AG04449 (cell line): Measurements from ENCODE around the gene SLC22A1.

Source experiments
- CTCF ChIA-PET: fragments of 350-600 bp; formaldehyde crosslinking; extraction: SDS; loops from one replicate; lab custom pipeline; 2021; ENCODE audit warnings: antibody characterized with exemption; lab: Yijun Ruan, JAX
- POLR2A ChIA-PET: fragments of 400-600, 350-600 bp; formaldehyde crosslinking; extraction: SDS; loops from one replicate; lab custom pipeline; 2020; ENCODE audit warnings: antibody characterized with exemption, inconsistent platforms; lab: Yijun Ruan, JAX
- DNase-seq: peaks from one replicate; pipeline ENCODE4 v3.0.0-alpha.2; 2010; ENCODE audit warnings: low read depth, low spot score
- H3K4me3 ChIP-seq: 2 replicates; pipeline ENCODE4 v1.5.1; 2011; ENCODE audit warnings: low read depth, mild to moderate bottlenecking, control low read depth, low read length
- CTCF ChIP-seq: IDR thresholded peaks from one replicate; pipeline ENCODE4 v1.5.1; 2011; ENCODE audit warnings: mild to moderate bottlenecking, moderate library complexity, low read length, control low read depth, inconsistent platforms; ENCODE audit not compliant: insufficient read depth; ENCODE audit errors: missing control alignments

SLC22A1 gene

DNA sequence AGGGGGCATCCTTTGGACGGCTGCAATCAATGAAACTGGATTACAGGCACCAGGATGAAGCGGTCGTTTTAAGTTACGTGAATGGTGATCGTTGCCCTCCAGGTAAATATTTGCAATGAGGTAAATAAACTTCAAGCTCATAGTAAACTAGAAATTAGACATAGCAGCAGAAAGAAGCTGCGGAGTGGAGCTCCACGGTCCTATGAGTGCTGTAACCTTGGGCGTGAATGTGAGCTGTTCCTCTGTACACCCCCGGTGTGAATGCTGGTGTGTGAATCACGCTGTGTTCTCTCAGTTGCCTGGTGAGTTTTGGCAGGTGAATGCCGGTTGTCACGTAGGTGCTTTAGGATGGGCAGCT is 42.0 kb upstream of the SLC22A1 start:
- no peak for DNase-seq
- ChIA-PET CTCF (interaction anchor here (1.1 to 7.6 kb wide), 2 partner anchors 8 to 375 kb away, joined by 5 to 56 read pairs; no protein-coding TSS in a partner anchor), POLR2A (no interaction called here)
- no peak for TF ChIP-seq CTCF
- no peak overlapping the region for H3K4me3 ChIP-seq

GRCh38 chr6:160080097-160080496 is 41.5 kb upstream of the SLC22A1 start:
- no peak for DNase-seq
- H3K4me3 ChIP-seq, result no peak overlapping the region
- TF ChIP-seq CTCF, result no peak
- CTCF ChIA-PET, result interaction anchor here (1.1 to 7.6 kb wide), 2 partner anchors 8 to 375 kb away, joined by 5 to 56 read pairs; no protein-coding TSS in a partner anchor
- POLR2A ChIA-PET, result no interaction called here

DNA sequence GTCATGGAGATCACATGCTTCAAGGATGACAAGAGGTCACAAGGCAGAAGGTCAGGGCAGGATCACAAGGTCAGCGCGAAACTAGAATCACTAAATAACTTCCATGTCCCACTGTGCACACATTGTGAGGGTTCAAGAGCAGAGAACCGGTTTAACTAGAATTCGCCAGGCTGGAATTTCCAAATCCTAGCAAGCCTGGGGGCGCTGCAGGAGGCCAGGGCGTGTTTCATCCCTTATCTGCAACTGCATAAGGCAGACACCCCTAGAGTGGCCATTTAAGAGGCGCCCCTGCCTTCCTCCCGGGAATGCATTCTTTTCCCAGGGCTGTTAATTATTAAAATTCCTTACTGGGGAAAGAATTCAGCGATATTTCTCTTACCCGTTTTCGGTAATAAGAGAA is 40.2 kb upstream of the SLC22A1 start:
- no peak for DNase-seq
- no peak for TF ChIP-seq CTCF
- CTCF ChIA-PET, result interaction anchor here (0.6 to 1.7 kb wide), 4 partner anchors 15 to 452 kb away, joined by 3 to 11 read pairs (median 4); no protein-coding TSS in a partner anchor
- POLR2A ChIA-PET, result no interaction called here
- H3K4me3 ChIP-seq, result no peak overlapping the region

DNA sequence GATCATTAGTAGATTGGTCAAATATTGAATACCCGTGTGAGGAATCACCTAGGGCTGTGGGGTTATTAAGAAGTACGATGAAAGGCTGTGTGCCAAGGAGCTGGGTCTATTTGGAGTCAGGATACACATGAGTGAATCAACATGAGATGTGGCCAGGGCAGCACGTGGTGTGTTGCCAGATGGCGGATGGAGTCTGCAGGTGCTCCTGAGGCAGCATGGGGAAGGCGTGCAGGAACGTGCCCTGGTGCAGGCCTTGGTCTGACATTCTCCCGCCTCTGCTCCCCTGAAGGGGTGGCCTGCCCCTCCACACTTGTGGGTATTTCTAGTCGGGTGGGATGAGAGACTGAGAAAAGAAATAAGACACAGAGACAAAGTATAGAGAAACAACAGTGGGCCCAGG is 39.0 kb upstream of the SLC22A1 start:
- H3K4me3 ChIP-seq, result no peak overlapping the region
- DNase-seq, result no peak
- CTCF ChIA-PET, result interaction anchor here (0.9 to 1.7 kb wide), 3 partner anchors 14 to 451 kb away, joined by 3 to 11 read pairs (median 4); no protein-coding TSS in a partner anchor
- no peak for TF ChIP-seq CTCF
- POLR2A ChIA-PET, result no interaction called here

DNA sequence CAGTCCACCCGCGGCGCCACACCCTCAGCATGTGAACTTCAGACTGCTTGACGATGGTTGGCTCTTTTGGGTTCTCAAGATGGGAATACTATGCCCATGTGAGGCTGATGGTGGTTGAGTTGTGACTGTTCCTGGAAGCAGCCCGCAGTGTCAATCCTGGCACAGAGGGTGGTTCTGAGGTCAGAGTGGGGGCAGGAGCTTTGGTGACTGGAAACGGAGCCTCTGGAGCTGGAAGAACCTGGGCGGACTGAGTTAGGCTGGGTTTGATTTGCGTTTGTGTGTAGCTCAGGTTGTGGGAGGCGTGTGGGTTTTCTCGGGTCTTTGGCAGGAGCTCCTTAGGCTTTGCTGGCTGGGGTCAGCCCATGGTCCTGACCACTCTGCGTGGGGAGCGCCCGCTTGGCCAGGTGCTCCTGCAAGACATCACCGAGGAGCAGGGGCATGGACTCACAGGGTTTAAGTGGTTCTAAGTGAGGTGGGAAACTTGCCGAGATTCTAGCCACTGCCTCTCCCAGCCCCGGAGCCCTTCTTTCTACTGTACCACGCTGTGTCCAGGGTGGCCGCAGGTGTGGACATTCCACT is 37.3 kb upstream of the SLC22A1 start:
- POLR2A ChIA-PET, result no interaction called here
- no peak for TF ChIP-seq CTCF
- DNase-seq, result no peak
- no peak overlapping the region for H3K4me3 ChIP-seq
- CTCF ChIA-PET, result interaction anchor here (1.2 to 8.7 kb wide), 2 partner anchors 11 to 372 kb away, joined by 5 to 195 read pairs; no protein-coding TSS in a partner anchor

DNA sequence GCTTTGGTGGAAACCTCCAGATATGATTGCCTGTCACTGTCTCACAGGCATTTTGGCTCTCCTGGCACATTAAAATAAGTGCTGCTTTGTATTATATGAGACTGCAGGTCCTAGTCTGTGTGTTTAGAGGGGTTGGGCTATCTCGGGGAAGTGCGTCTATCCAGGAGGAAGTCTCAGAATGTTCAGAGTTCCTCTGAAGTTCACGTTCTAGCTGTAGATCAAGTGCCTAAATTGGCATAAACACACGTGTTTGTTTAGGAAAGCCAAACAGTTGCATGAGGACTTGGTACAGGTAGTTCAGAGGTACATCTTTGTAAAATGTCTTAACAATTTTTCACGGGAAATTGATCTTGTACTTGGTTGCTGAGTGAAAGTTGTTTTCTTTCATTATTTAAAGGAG is 36.4 kb upstream of the SLC22A1 start:
- ChIA-PET POLR2A (no interaction called here), CTCF (interaction anchor here (4.7 to 8.7 kb wide), 2 partner anchors 13 to 371 kb away, joined by 63 to 195 read pairs; no protein-coding TSS in a partner anchor)
- no peak for TF ChIP-seq CTCF
- no peak overlapping the region for H3K4me3 ChIP-seq
- no peak for DNase-seq
